Erythroblast (primary cell): ENCODE results near the gene NXPH4.

Experiments used
- GATA1 ChIP-seq: IDR thresholded peaks from 2 replicates; pipeline ENCODE4 v1.6.1; 2011; ENCODE audit warnings: low read depth, mild to moderate bottlenecking, control low read depth, low read length, moderate library complexity
- POLR2A ChIP-seq: IDR thresholded peaks from 2 replicates; pipeline ENCODE4 v1.6.1; 2011; ENCODE audit warnings: mild to moderate bottlenecking, low read length

DNA sequence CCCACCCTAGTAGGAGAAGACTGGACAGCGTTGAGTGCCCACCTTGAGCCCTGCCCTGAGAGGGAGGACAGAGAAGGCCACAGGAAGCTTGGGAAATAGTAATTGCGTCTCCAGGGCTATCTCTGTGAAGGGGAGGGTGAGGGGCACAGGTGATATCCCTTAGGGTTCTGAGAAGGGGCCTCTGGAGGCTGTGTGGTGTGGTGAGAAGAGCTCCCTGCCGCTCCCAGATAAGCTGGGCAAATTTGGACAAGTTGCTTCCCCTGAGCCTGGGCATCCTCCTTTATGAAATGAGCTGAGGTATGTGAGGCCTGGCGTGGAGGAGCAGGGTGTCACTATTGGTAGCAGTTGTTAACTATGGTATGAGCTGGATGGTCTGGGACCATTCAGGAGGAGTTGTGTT, 45.7 kb upstream of the NXPH4 start:
- TF ChIP-seq POLR2A (no peak), GATA1 (no peak)
